Kidney capillary endothelial cell (primary cell): ENCODE measurements around the gene SAT1.

Source experiments
- DNase-seq: peaks from one replicate; pipeline ENCODE4 v3.0.0-alpha.2; 2018; ENCODE audit warnings: low spot score

SAT1 gene

DNA sequence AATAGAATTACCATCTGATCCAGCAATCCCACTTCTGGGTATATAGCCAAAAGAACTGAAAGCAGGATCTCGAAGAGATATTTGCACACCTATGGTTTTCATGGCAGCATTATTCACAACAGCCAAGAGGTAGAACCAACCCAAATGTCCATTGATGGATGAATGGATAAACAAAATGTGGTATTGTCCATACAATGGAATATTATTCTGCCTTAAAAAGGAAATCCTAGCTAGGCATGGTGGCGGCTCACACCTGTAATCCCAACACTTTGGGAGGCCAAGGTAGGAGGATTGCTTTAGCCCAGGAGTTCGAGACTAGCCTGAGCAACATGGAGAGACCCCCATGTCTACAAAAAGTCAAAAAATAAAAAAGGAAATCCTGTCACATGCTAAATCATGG is 27.3 kb downstream of the SAT1 start:
- no peak for DNase-seq

DNA sequence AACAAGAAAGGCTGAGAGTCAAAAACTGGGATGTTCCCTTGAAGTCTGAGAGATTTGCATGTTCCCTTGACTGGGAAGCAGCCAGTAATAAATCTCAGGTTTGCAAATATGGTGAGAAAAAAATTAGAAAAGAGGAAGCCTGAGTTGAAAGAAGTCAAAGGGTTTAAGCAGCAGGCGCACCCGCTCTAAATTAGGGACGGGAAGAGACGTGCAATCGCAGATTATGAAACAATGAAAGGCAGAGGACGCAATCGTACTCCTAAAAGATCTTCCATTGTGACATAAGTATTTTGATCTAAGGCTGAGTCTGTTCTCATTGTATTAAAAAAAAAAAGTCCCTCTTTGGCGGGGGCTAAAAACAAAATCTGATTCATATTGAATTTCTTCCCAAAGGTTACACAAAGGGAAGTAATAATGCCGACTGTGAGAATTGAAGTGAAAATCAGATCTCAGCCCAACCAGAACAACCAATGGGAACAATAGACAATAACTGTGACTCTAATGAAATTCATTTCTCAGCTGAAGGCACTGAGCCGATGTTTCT is 28.2 kb downstream of the SAT1 start:
- peak; percentile 35 for DNase-seq

DNA sequence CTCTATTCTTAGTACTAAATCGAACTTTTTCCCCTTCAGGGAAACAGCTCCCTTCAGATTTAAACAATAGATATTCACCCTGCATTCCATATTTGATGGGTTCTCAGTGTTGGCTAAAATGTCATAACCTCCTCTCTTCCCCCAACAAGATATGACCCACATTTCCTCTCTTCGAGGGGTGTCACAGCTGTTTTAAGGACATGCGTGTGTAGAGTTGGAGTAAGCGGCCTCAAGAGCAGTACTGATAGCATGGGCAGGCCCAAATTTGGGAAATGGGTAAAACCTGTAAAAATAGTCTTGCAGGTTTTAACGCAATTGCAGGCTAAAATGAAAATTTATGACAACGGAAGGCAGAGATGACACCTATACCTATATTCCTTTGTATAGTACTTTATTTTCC is 28.7 kb downstream of the SAT1 start:
- no peak for DNase-seq

DNA sequence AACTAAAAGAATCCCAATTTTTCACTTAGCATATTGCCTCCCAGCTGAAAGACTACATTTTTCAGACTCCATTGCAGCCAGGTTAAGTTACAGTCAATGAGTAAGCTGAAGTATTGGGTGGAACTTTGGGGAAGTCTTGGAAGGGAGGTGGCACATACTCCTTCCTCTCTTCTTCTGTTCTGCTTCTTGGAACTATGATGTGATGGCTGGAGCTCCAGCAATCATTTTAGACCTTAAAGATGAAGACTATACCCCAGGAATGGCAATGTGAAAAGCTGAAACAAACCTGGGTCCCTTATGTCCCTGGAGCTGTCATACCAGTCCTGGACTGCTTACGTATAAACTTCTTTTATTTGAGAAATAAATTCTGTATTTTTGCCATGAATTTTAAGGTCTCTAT is 30.8 kb downstream of the SAT1 start:
- DNase-seq = no peak

DNA sequence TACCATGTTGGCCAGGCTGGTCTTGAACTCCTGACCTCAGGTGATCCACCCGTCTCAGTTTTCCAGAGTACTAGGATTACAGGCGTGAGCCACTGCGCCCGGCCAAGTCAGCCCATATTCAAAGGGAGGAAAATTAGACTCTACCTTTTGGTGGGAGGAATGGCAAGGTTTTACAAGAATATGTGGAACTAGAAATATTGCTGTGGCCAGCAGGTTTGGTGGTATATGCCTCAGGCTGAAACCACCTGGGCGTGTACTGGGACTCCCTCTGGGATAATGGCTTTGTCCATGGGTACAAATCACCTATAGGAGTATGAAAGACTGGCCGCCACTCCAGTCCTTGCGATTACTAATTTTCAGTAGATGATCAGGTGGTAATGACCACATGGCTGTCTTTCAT is 32.4 kb downstream of the SAT1 start:
- no peak for DNase-seq

DNA sequence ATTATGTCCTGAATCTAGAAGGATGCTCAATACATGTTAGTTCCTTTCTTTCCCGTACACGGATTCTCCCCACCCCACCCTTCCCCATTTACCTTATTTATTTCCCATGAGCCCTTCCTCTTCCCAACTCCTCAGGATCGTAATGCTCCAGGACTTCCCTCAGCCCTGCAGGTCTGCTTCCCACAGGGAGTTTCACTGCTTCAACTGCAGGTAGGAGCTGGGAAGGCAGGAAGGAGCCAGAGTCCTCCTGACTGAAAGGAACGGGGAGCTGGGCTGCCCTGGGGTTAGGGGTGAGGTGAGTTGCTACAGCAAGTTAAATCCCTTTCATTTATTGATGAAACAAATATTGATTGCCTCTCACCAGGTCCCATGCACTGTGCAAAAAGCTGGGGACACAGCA is 33.2 kb downstream of the SAT1 start:
- DNase-seq = no peak

DNA sequence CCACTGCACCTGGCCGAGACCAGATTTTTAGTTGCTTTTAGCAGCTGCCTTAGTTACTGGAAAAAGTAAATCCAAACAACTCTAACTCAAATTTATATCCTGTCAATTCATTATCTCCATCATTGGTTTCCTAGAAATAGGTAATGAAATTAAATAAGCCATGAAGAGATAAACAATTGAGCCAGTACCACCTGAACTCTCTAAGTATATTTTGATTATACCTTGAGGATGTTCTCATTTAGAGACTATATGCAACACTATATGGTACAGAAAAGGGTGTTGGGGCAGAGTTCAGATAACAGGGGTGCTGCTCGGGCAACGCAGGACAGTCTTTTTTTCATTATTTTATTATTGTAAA is 35.0 kb downstream of the SAT1 start:
- no peak for DNase-seq

DNA sequence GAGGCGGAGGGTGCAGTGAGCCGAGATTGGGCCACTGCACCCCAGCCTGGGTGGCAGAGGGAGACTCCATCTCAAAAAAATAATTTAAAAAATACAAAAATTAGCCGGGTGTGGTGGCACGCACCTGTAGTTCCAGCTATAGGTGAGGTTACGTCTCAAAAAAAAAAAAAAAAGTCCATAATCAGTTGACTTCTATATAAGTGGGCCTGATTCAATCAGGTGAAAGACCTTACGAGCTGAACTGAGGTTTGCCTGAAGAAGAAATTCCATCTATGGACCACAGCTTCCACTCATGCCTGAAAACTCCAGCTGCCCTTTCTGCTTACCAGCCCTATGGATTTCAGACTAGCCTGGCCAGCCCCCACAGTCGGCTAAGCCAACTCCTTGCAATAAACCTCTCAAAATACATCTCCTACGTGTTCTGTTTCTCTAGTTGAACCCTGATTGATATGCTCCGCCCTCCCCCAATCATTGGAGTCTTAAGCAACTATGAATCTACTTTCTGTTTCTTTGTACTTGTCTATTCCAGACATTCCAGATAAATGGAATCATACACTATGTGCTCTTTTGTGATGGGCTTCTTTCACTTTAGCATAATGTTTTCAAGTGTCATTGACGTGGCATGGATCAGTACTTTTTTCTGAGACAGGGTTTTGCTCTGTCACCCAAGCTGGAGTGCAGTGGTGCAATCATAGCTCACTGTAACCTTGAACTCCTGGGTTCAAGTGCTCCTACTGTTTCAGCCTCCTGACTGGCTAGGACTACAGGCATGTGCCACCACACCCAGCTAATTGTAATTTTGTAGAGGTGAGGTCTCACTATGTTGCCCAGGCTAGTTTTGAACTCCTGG is 36.6 kb downstream of the SAT1 start:
- no peak for DNase-seq

DNA sequence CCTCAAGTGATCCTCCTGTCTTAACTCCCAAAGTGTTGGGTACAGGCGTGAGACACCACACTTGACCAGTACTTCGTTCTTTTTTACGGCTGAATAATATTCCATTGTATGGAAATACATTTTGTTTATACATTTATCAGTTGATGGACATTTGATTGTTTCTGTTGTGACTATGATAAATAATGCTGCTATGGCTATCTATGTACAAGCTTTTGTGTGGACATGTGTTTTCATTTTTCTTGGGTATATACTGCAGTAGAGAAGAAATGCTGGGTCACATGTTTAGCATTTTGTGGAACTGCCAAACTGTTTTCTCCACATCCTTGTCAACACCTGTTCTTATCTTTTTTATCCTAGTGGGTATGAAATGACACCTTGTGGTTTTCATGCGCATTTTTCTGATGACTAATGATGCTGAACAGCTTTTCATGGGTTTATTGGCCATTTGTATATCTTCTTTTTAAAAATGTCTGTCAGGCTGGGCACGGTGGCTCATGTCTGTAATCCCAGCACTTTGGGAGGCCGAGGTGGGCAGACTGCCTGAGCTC is 37.3 kb downstream of the SAT1 start:
- no peak for DNase-seq

DNA sequence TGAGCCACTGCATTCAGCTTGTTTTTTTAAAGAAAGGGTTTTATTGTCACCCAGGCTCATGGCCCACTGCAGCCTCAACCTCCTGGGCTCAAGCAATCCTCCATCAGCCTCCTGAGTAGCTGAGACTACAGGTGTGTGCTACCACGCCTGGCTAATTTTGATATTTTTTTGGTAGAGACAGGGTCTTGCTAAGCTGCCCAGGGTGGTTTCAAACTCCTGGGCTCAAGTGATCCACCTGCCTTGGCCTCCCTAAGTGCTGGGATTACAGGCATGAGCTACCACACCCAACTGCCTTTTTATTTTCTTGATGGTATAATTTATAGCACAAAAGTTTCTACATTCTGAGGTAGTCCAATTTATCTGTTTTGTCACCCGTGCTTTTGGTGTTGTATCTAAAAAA is 38.9 kb downstream of the SAT1 start:
- DNase-seq = no peak

DNA sequence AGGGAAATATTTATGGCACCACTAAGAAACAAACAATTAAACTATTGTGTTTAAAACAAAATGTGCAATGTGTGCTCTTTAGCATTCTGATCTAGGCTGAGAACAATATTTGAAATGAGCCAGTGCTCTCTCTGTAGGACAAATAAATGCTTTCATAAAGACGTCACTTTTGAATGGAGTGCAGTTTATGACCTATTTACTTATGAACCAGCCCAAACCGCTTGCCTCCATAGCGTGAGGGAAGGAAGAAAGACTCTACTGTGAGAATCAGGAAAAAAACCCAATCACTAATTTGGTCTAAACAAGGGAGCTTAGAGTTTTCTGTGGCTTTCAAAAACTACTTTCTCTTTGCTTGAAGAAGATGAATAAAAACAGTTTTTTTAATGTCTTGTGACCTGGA is 39.4 kb downstream of the SAT1 start:
- DNase-seq = no peak

DNA sequence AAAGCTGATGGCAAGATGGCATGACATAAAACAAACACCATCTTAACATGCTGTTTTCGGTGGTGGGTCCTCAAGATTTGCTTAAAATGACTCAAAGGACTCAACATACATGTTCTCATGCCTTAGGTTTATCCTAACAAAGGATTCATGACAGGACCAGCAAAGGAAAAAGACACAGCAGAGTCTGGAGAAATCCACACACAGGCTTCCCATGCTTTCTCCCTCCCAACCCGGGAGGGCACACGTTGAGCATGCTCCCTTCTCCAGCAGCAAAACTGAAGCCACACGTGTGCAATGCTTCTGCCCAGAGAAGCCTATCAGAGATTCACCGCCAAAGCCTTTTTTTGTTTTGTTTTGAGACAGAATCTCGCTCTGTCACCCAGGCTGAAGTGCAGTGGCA is 39.9 kb downstream of the SAT1 start:
- no peak for DNase-seq

DNA sequence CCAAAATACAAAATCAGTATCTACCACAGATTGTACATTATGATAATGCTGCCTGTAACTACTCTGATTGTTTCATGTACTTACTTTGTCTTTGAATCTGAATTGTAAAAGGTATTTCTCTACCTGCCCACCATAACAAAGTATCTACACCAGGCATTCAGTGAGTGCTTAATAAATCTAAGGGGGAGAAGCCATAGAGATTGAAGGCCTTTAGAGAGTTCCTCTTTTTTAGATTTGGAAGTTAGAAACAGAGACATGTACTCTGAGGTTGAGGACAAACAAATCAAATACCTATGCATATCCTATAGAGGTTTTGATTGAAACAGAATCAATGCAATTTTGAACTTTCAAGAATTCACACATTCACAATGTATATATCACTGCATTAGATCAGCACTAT is 42.7 kb downstream of the SAT1 start:
- DNase-seq = no peak

DNA sequence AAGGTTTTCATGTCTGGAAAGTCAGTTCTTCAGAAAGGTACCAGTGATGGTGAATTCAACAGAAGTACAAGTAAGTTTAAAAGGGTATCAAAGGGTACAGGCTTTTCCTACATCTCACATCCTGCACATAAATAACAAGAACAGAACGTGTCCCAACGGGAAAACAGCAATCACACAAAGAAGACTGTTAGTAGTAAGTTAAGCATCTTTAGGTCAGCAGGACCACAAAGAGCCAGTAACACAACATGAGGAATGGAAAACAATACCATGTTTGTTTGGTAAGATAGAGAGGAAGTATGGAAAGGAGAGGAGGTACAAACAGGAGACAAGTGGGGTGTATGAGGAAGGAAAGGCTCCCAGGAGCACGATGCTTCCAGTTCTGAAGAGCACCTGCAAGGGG is 43.2 kb downstream of the SAT1 start:
- no peak for DNase-seq

DNA sequence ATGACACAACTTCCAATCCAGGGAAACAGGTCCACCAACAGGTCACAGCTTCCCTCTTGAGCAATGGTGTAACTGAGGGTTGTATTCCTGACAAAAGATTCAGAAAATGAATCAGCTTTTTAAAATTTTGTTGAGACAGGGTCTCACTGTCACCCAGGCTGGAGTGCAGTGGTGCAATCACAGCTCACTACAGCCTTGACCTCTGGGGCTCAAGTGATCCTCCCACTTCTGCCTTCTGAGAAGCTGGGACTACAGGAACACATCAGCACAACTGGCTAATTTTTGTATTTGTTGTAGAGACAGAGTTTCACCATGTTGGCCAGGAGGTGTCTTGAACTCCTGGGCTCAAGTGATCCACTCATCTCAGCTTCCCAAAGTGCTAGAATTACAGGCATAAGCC is 43.7 kb downstream of the SAT1 start:
- no peak for DNase-seq

DNA sequence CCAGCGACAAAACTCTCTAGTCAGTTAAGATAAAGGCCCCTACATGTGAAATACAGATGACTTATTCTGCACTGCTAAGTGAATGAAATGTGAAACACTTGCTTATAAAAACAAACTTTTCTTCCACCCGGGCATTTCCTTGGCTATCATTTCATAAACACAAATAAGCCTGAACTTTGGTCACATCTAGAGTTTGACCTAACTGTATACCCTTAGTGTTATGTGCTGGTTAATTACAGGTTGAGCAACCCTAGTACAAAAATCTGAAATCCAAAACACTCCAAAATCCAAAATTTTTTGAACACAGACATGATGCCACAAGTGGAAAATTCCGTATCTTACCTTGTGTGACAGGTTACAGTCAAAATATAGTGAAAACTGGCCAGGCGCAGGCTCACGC is 45.9 kb downstream of the SAT1 start:
- DNase-seq = no peak

DNA sequence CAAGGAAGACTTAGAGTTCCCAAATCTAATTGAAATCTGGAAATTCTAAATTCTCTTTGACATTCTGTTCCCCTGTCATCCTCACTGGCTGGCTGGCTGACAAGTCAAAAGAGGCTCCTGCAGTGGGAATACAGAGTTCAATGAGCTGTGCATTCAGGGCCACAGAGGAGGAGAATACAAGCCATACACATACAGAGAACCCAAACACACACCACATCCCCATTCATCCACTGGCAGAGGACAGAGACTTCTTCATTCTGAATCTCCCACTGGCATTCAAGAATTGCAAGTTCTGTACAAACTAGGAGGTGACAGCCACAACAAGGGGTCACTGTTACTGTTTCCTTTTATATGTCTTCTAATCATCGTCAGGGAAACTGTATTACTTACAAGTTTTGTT is 49.7 kb downstream of the SAT1 start:
- no peak for DNase-seq
